ENCODE results near the gene LMF2.
"Not testable (repeated sequence)": the region's sequence is repeated elsewhere in the genome, so short reads cannot be mapped to it uniquely, and the experiment has no call there.

The LMF2 gene

GRCh38 chr22:50523806-50524675 is 16.5 kb upstream of the LMF2 start:
- no peak for TF ChIP-seq CTCF (conservative IDR thresholded peaks at IDR 0.05)
- peak overlapping the region; percentile 91 for H3K27ac ChIP-seq

GRCh38 chr22:50523458-50523805 is 15.9 kb upstream of the LMF2 start:
- H3K27ac ChIP-seq: no peak overlapping the region
- no peak for TF ChIP-seq CTCF (conservative IDR thresholded peaks at IDR 0.05)

- no peak for TF ChIP-seq CTCF (conservative IDR thresholded peaks at IDR 0.05)
- no peak overlapping the region for H3K27ac ChIP-seq
These were observed 15.4 kb upstream of the LMF2 start for GRCh38 chr22:50522806-50523438.

GRCh38 chr22:50522208-50522805 is 14.8 kb upstream of the LMF2 start:
- no peak overlapping the region for H3K27ac ChIP-seq
- TF ChIP-seq CTCF (conservative IDR thresholded peaks at IDR 0.05): no peak

- no peak overlapping the region for H3K27ac ChIP-seq
- no peak for TF ChIP-seq CTCF (conservative IDR thresholded peaks at IDR 0.05)
These were observed 14.2 kb upstream of the LMF2 start for GRCh38 chr22:50521710-50522109.

GRCh38 chr22:50520826-50521453 is 13.4 kb upstream of the LMF2 start:
- TF ChIP-seq CTCF (conservative IDR thresholded peaks at IDR 0.05): no peak
- no peak overlapping the region for H3K27ac ChIP-seq

DNA sequence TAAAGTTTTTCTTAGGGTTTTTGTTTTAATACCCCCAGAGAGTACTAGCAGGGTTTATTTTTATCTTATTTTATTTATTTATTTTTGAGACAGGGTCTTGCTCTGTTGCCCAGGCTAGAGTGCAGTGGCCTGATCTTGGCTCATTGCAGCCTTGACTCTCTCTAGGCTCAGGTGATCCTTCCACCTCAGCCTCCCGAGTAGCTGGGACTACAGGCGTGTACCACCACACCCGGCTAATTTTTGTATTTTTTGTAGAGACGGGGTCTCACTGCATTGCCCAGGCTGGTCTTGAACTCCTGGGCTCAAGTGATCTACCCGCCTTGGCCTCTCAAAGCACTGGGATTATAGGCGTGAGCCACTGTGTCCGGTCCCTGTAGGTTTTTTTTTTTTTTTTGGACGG is 12.7 kb upstream of the LMF2 start:
- H3K27ac ChIP-seq: not testable (repeated sequence)
